Right renal cortex interstitium (tissue), 3 donors: ENCODE measurements around the gene CDHR2. TPM values are rescaled to one million over a fixed set of nuclear protein-coding genes. Genes with fewer than 3 reads are reported as not detected.
"Not testable (repeated sequence)": the region's sequence is repeated elsewhere in the genome, so short reads cannot be mapped to it uniquely, and the experiment has no call there.

ENCODE experiments used
- DNase-seq, 3 donors: peaks; one replicate each; pipeline ENCODE4 v3.0.0-alpha.2; 2013; ENCODE audit warnings: low read depth in 3 of 3, low spot score in 2 of 3
- polyA plus RNA-seq, 3 donors: library from polyadenylated mRNA; unstranded; fragments of 120-200 nt; gene quantifications; one replicate each; pipeline ENCODE4 v1.2.1, GENCODE V29; 2013; ENCODE audit not compliant: insufficient read length in 3 of 3

The CDHR2 gene
- polyA plus RNA-seq, 3 donors: 18.9 to 23.1 (median 20.2) TPM

- DNase-seq: no peak
Measured at GRCh38 chr5:176590035-176590717, 41.0 kb downstream of the CDHR2 start.

- DNase-seq: not testable (repeated sequence)
Measured at GRCh38 chr5:176591667-176592066, 42.5 kb downstream of the CDHR2 start.

- DNase-seq: no peak
Measured at GRCh38 chr5:176592573-176592972, 43.4 kb downstream of the CDHR2 start.

GRCh38 chr5:176593273-176593869, 44.2 kb downstream of the CDHR2 start:
- DNase-seq: no peak

- no peak for DNase-seq
Measured at GRCh38 chr5:176594554-176594953, 45.4 kb downstream of the CDHR2 start.

DNA sequence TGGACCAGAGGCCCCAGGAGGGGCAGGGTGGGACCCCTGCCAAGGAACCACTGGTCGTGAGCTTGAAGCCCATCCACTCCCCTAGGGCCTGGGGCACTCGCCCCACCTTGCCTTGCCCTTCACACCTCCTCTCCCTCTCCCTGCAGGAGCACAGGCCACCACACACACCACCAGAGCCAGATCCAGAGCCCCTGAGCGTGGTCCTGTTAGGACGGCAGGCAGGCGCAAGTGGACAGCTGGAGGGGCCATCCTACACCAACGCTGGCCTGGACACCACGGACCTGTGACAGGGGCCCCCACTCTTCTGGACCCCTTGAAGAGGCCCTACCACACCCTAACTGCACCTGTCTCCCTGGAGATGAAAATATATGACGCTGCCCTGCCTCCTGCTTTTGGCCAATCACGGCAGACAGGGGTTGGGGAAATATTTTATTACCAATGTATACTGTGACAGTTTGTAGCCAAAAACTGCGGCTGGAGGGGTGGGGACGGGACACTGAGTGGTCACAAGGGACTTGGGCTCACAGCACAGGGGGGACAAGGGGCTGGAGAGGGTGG, 46.3 kb downstream of the CDHR2 start:
- no peak for DNase-seq

- no peak for DNase-seq
Measured at GRCh38 chr5:176596069-176596644, 47.0 kb downstream of the CDHR2 start.

DNA sequence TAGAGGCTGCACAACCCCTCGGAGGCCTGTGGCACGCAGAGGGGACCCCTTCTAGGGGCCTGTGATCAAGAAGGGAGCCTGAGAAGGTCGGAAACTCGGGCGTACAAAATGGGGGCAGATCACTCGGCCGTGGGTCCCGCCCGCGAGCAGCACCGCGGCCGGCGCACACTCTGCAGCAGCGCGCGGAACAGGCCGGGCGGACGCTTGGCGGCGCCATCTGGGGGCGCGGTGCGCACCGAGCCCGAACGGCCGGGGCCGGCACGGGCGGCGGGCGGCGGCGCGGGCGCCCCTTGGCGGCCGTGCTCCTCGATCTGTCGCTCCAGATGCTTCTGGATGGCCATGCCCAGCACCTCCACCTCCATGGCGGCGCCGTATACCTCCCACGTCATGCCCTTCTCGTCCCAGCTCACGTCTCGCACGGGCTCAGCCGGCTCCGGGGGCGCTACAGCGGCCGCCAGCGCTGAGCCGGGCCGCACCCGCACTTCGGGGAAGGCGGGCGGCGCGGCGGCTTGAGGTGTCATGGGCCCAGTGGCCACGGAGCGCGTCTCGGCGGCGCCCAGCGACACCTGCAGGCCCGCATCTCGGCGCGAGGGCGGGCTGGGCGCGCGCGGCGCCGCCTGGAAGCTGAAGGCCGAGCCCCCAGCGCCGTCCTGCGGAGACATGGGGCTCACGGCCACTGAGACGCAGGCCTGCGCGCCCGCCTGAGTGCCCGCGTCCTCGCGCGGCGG, 47.7 kb downstream of the CDHR2 start:
- peak in 1 of 3 donors; percentile 17 for DNase-seq

DNA sequence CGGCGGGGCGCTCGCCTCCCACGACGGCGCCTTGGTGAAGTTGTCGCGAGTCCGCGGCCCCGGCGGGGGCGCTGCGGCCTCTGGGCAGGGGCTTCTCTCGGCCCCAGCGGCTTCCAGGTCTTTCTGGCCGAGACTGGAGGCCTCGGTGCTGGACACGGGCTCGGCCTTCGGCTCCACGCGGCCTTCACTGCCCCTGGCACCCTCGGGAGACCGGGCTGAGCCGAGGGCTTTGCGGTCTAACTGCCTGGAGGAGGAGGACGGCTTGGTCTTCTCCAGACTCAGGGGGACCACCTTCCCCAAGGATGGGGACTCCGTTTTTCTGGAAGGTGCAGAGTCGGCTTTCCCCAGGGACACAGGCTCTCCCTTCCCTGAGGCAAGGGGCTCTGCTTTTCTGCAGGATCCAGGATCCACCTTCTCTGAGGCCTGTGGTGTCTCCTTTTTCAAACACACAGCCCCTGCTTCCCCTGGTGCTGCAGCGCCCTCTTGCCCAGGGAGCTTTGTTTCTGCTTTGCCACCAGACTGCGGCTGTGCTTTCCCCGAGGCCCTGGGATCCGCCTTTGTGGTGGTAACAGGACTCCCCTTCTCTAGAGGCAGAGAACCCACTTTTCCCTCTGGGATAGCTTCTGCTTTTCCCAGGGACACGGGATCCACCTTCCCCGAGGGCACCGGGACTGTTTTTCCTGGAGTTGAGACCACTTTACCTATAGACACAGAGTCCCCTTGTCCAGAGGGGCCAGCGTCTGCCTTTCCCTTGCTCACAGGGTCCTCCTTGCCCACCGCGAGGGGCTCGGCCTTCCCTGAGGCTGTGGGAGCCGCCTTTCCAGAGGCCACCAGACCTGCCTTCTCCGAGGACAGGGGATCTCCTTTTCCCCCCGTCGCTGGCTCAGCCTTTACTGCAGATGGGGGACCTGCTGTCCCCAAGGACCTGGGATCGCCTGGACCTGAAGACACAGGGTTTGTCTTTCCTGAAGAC, 48.6 kb downstream of the CDHR2 start:
- no peak for DNase-seq

- DNase-seq: not testable (repeated sequence)
Measured at GRCh38 chr5:176599749-176600430, 50.7 kb downstream of the CDHR2 start.

DNA sequence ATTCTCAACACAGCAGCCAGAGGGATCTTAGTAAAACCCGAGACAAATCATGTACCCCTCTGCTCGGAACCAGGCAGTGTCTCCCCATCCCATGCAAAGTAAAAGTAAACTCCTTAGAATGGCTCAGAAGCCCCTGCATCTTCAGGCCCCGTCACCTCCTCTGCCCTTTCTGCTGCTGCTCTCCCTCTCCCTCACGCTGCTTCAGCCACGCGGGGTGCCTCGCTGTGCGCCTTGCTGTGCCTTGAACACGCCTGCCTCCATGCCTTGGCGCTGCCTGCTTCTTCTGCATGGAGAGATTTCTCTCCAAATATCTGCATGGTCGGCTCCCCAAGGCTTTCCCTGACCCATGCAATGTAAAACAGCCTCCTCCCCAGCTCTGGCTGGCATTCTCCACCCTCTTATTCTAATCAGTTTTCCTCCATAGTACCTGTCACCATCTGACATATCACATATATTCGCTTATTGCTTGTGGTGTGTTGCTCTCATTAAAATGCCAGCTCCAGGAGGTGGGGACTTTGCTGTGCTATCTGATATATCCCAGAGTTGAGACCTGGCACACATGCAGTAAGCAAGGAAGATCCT, 52.9 kb downstream of the CDHR2 start:
- DNase-seq: no peak

- no peak for DNase-seq
Measured at GRCh38 chr5:176603091-176603490, 53.9 kb downstream of the CDHR2 start.

GRCh38 chr5:176606032-176606431, 56.9 kb downstream of the CDHR2 start:
- no peak for DNase-seq

GRCh38 chr5:176606875-176607274, 57.7 kb downstream of the CDHR2 start:
- no peak for DNase-seq

DNA sequence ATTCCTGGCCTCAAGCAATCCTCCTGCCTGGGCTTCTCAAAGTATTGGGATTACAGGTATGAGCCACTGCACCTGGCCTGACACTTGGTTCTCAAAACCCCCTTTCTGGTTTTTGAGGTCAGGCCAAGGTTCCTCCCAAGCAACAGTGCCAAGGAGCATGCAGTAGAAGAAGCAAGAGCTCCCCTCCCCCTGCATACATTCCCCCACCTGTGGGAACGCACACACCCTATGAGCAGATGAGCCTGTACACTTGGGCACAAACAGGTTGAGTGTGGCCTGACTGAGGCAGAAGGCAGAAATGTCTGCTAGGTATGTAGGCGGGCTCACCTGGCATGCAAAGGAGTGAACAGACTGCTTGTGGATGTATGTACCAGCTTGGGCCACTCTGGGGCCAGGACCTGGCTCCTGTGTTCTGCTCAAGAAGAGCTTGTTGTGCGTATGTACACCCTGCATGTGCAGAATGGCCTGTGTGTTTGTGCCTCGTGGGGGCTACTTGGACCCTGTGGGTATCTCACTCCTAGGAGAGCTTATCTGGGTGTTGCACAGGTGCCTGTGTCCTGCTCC, 59.1 kb downstream of the CDHR2 start:
- no peak for DNase-seq

DNA sequence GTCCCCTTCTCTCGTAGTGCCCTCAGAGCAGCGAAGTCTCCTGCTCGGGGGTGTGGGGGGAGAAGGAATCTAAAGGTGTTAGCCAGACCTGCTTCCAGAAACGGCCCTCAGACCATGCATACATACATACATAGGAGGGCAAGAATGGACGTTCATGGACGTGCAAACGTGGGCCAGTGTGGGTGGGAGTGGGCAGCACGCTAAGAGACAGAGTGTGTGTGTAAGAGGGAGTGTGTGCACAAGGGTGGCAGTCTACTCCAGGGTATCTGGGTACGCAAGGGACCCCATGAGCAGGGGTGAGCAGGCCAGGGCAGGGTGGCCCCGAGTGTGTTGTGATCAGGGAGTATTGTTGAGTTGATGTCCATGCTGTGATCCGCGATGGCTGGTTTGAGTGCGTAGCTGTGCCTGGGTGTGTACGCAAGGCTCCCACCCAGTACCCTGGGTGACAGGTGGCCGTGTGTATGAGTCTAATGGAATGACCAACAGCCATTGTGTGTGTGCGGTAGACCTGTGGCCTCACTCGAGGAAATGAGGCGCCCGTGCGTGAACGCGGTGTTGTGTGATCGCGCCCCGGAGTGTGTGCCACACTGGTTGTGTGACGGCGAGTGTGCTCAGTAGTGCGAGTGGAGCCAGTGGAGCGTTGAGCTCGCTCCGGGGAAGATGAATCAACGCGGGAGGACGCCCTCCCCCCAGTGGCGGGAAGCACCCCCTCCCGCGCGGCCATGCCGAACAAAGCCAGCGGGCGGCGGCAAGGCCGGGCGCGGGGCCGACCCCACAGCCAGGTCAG, 60.0 kb downstream of the CDHR2 start:
- DNase-seq: no peak

- DNase-seq: peak in 1 of 3 donors; percentile 38
Measured at GRCh38 chr5:176609724-176610434, 60.7 kb downstream of the CDHR2 start, which contains the start of gene GPRIN1. Gene GPRIN1 (minus strand): TSS chr5:176610156. CDS start chr5:176599834, 10,322 bp downstream.
